ENCODE results near the gene HAGH.
A peak's percentile ranks its signal among the peaks of the same experiment; 100 is the strongest.

HAGH gene

GRCh38 chr16:1839554-1839953, 12.9 kb upstream of the HAGH start (continued):
- TF ChIP-seq ZEB2 (tag by site-specific recombination; IDR thresholded peaks at IDR 0.05) = peak; percentile 73; the same call in 1 of the 2 replicates
- TF ChIP-seq ZNF148 (tag by site-specific recombination; IDR thresholded peaks at IDR 0.05; ENCODE audit: borderline replicate concordance) = no peak
- peak; percentile 80 for TF ChIP-seq ZNF692 (tag by site-specific recombination; IDR thresholded peaks at IDR 0.05)
- TF ChIP-seq SP3 (tag by site-specific recombination; IDR thresholded peaks at IDR 0.05) = peak; percentile 45; the same call in 1 of the 2 replicates
- peak; percentile 91 for TF ChIP-seq ZBTB20 (tag by site-specific recombination; IDR thresholded peaks at IDR 0.05)
- TF ChIP-seq ZNF416 (tag by site-specific recombination; IDR thresholded peaks at IDR 0.05) = no peak
- no peak for TF ChIP-seq ZNF449 (tag by site-specific recombination; IDR thresholded peaks at IDR 0.05)
- TF ChIP-seq BCL6B (tag by site-specific recombination; IDR thresholded peaks at IDR 0.05) = peak; percentile 97
- peak; percentile 50; the same call in 1 of the 2 replicates for TF ChIP-seq ZNF324 (tag by site-specific recombination; IDR thresholded peaks at IDR 0.05)
- no peak for TF ChIP-seq ZNF544 (tag by site-specific recombination; IDR thresholded peaks at IDR 0.05)
- no peak for TF ChIP-seq ZNF16 (tag by site-specific recombination; IDR thresholded peaks at IDR 0.05; ENCODE audit: low read depth)
- no peak for TF ChIP-seq PBX3 (CRISPR knock-in tag; IDR thresholded peaks at IDR 0.05)
- peak; percentile 99 for TF ChIP-seq ZSCAN30 (tag by site-specific recombination; IDR thresholded peaks at IDR 0.05)
- TF ChIP-seq ZNF114 (tag by site-specific recombination; IDR thresholded peaks at IDR 0.05) = no peak
- TF ChIP-seq PATZ1 (tag by site-specific recombination; IDR thresholded peaks at IDR 0.05) = peak; percentile 77
- TF ChIP-seq ZBTB44 (tag by site-specific recombination; IDR thresholded peaks at IDR 0.05) = peak; percentile 87
- 0 out of 2 replicates have a peak, but pooled peaks have one; percentile 34 for TF ChIP-seq ZNF792 (tag by site-specific recombination; IDR thresholded peaks at IDR 0.05)
- no peak for TF ChIP-seq ZBTB6 (tag by site-specific recombination; IDR thresholded peaks at IDR 0.05)
- 0 out of 2 replicates have a peak, but pooled peaks have one; percentile 27 for TF ChIP-seq ZIC2 (tag by site-specific recombination; IDR thresholded peaks at IDR 0.05)
- no peak for TF ChIP-seq ZNF140 (tag by site-specific recombination; IDR thresholded peaks at IDR 0.05)
- TF ChIP-seq ZSCAN5A (tag by site-specific recombination; IDR thresholded peaks at IDR 0.05) = no peak
- TF ChIP-seq ZNF292 (tag by site-specific recombination; IDR thresholded peaks at IDR 0.05; ENCODE audit: borderline replicate concordance, low read depth) = no peak
- peak; percentile 48; the same call in 1 of the 2 replicates for TF ChIP-seq MZF1 (tag by site-specific recombination; IDR thresholded peaks at IDR 0.05; ENCODE audit: borderline replicate concordance)
- TF ChIP-seq ZBTB21 (tag by site-specific recombination; IDR thresholded peaks at IDR 0.05) = no peak

Measured in HEK293 (cell line).